AG04449 (cell line): ENCODE measurements around the gene NPHP4.

ENCODE experiments used
- CTCF ChIA-PET: fragments of 350-600 bp; formaldehyde crosslinking; extraction: SDS; loops from one replicate; lab custom pipeline; 2021; ENCODE audit warnings: antibody characterized with exemption; lab: Yijun Ruan, JAX
- POLR2A ChIA-PET: fragments of 400-600, 350-600 bp; formaldehyde crosslinking; extraction: SDS; loops from one replicate; lab custom pipeline; 2020; ENCODE audit warnings: antibody characterized with exemption, inconsistent platforms; lab: Yijun Ruan, JAX
- DNase-seq: peaks from one replicate; pipeline ENCODE4 v3.0.0-alpha.2; 2010; ENCODE audit warnings: low read depth, low spot score
- H3K4me3 ChIP-seq: 2 replicates; pipeline ENCODE4 v1.5.1; 2011; ENCODE audit warnings: low read depth, mild to moderate bottlenecking, control low read depth, low read length
- CTCF ChIP-seq: IDR thresholded peaks from one replicate; pipeline ENCODE4 v1.5.1; 2011; ENCODE audit warnings: mild to moderate bottlenecking, moderate library complexity, low read length, control low read depth, inconsistent platforms; ENCODE audit not compliant: insufficient read depth; ENCODE audit errors: missing control alignments

NPHP4 gene

GRCh38 chr1:6033124-6033523, 40.9 kb upstream of the NPHP4 start:
- POLR2A ChIA-PET, result no interaction called here
- no peak overlapping the region for H3K4me3 ChIP-seq
- no peak for DNase-seq
- CTCF ChIA-PET, result interaction anchor here (0.8 to 3.4 kb wide), 6 partner anchors 8 to 31 kb away, joined by 3 to 20 read pairs (median 4); no protein-coding TSS in a partner anchor
- TF ChIP-seq CTCF, result no peak

GRCh38 chr1:6030547-6031261, 38.5 kb upstream of the NPHP4 start:
- no peak for TF ChIP-seq CTCF
- no peak for DNase-seq
- CTCF ChIA-PET, result no interaction called here
- POLR2A ChIA-PET, result no interaction called here
- H3K4me3 ChIP-seq, result no peak overlapping the region

GRCh38 chr1:6030132-6030531, 37.9 kb upstream of the NPHP4 start:
- no peak for TF ChIP-seq CTCF
- CTCF ChIA-PET, result no interaction called here
- POLR2A ChIA-PET, result no interaction called here
- DNase-seq, result no peak
- H3K4me3 ChIP-seq, result no peak overlapping the region

- CTCF ChIA-PET, result no interaction called here
- no peak overlapping the region for H3K4me3 ChIP-seq
- no peak for TF ChIP-seq CTCF
- POLR2A ChIA-PET, result no interaction called here
- DNase-seq, result no peak
These were observed 37.1 kb upstream of the NPHP4 start for GRCh38 chr1:6029351-6029750.

- no peak overlapping the region for H3K4me3 ChIP-seq
- ChIA-PET POLR2A (no interaction called here), CTCF (interaction anchor here (0.8 kb wide), 1 partner anchor 177 kb away, joined by 4 read pairs; no protein-coding TSS in a partner anchor)
- TF ChIP-seq CTCF, result no peak
- no peak for DNase-seq
These were observed 36.0 kb upstream of the NPHP4 start for GRCh38 chr1:6028042-6028850.

- CTCF ChIA-PET, result no interaction called here
- no peak for TF ChIP-seq CTCF
- DNase-seq, result no peak
- POLR2A ChIA-PET, result no interaction called here
- H3K4me3 ChIP-seq, result no peak overlapping the region
These were observed 35.4 kb upstream of the NPHP4 start for GRCh38 chr1:6027591-6027990.
